ENCODE data around the gene PDIA5.

PDIA5 gene

GRCh38 chr3:123054109-123054778 is 12.6 kb upstream of the PDIA5 start:
- H3K4me1 Mint-ChIP-seq (ENCODE audit: low read depth): no peaks in the 10 kb centered on the region
- H3K9me3 Mint-ChIP-seq: no peaks in the 10 kb centered on the region
- DNase-seq: no peak
- no peak overlapping the region for H3K27ac Mint-ChIP-seq
- H3K27me3 Mint-ChIP-seq: no peaks in the 10 kb centered on the region
- H3K36me3 Mint-ChIP-seq (ENCODE audit: low read depth): no peaks in the 10 kb centered on the region
- H3K4me3 Mint-ChIP-seq: no peak overlapping the region

GRCh38 chr3:123054931-123055330 is 11.9 kb upstream of the PDIA5 start:
- DNase-seq: no peak
- no peaks in the 10 kb centered on the region for H3K36me3 Mint-ChIP-seq (ENCODE audit: low read depth)
- no peaks in the 10 kb centered on the region for H3K9me3 Mint-ChIP-seq
- no peaks in the 10 kb centered on the region for H3K4me1 Mint-ChIP-seq (ENCODE audit: low read depth)
- H3K27me3 Mint-ChIP-seq: no peaks in the 10 kb centered on the region
- H3K4me3 Mint-ChIP-seq: no peak overlapping the region
- H3K27ac Mint-ChIP-seq: no peak overlapping the region

GRCh38 chr3:123055352-123055751 is 11.5 kb upstream of the PDIA5 start:
- Mint-ChIP-seq H3K36me3 (ENCODE audit: low read depth) (no peaks in the 10 kb centered on the region), H3K27ac (no peak overlapping the region), H3K9me3 (no peaks in the 10 kb centered on the region), H3K27me3 (no peaks in the 10 kb centered on the region), H3K4me3 (no peak overlapping the region), H3K4me1 (ENCODE audit: low read depth) (no peaks in the 10 kb centered on the region)
- no peak for DNase-seq

- Mint-ChIP-seq H3K27me3 (no peaks in the 10 kb centered on the region), H3K9me3 (no peaks in the 10 kb centered on the region), H3K4me3 (no peak overlapping the region), H3K36me3 (ENCODE audit: low read depth) (no peaks in the 10 kb centered on the region), H3K27ac (no peak overlapping the region), H3K4me1 (ENCODE audit: low read depth) (no peaks in the 10 kb centered on the region)
- no peak for DNase-seq
Observed at GRCh38 chr3:123058505-123058904, 8.3 kb upstream of the PDIA5 start.

- DNase-seq: no peak
- no peak overlapping the region for H3K27ac Mint-ChIP-seq
- H3K27me3 Mint-ChIP-seq: no peaks in the 10 kb centered on the region
- peaks cover 7% of the 10 kb centered on the region for H3K4me1 Mint-ChIP-seq (ENCODE audit: low read depth)
- H3K9me3 Mint-ChIP-seq: no peaks in the 10 kb centered on the region
- no peak overlapping the region for H3K4me3 Mint-ChIP-seq
- H3K36me3 Mint-ChIP-seq (ENCODE audit: low read depth): no peaks in the 10 kb centered on the region
Observed at GRCh38 chr3:123060054-123060453, 6.8 kb upstream of the PDIA5 start.

- H3K36me3 Mint-ChIP-seq (ENCODE audit: low read depth): no peaks in the 10 kb centered on the region
- peaks cover 20% of the 10 kb centered on the region for H3K4me1 Mint-ChIP-seq (ENCODE audit: low read depth)
- no peak overlapping the region for H3K4me3 Mint-ChIP-seq
- DNase-seq: no peak
- no peak overlapping the region for H3K27ac Mint-ChIP-seq
- H3K27me3 Mint-ChIP-seq: no peaks in the 10 kb centered on the region
- no peaks in the 10 kb centered on the region for H3K9me3 Mint-ChIP-seq
Observed at GRCh38 chr3:123061856-123062255, 5.0 kb upstream of the PDIA5 start.

GRCh38 chr3:123063034-123063433 is 3.8 kb upstream of the PDIA5 start:
- Mint-ChIP-seq H3K27me3 (no peaks in the 10 kb centered on the region), H3K4me1 (ENCODE audit: low read depth) (peaks cover 24% of the 10 kb centered on the region), H3K4me3 (no peak overlapping the region), H3K27ac (no peak overlapping the region), H3K9me3 (no peaks in the 10 kb centered on the region), H3K36me3 (ENCODE audit: low read depth) (peaks cover 3% of the 10 kb centered on the region)
- no peak for DNase-seq

- peaks cover 36% of the 10 kb centered on the region for H3K4me1 Mint-ChIP-seq (ENCODE audit: low read depth)
- DNase-seq: no peak
- no peak overlapping the region for H3K27ac Mint-ChIP-seq
- H3K27me3 Mint-ChIP-seq: no peaks in the 10 kb centered on the region
- H3K9me3 Mint-ChIP-seq: no peaks in the 10 kb centered on the region
- H3K36me3 Mint-ChIP-seq (ENCODE audit: low read depth): peaks cover 10% of the 10 kb centered on the region
- no peak overlapping the region for H3K4me3 Mint-ChIP-seq
Observed at GRCh38 chr3:123064506-123064905, 2.3 kb upstream of the PDIA5 start.

- DNase-seq: no peak
- peaks cover 10% of the 10 kb centered on the region for H3K36me3 Mint-ChIP-seq (ENCODE audit: low read depth)
- no peaks in the 10 kb centered on the region for H3K9me3 Mint-ChIP-seq
- H3K4me1 Mint-ChIP-seq (ENCODE audit: low read depth): peaks cover 36% of the 10 kb centered on the region
- H3K4me3 Mint-ChIP-seq: no peak overlapping the region
- no peaks in the 10 kb centered on the region for H3K27me3 Mint-ChIP-seq
- H3K27ac Mint-ChIP-seq: no peak overlapping the region
Observed at GRCh38 chr3:123064914-123065313, 1.9 kb upstream of the PDIA5 start.

- Mint-ChIP-seq H3K4me3 (peak overlapping the region; percentile 89), H3K27ac (peak overlapping the region; percentile 84), H3K27me3 (no peaks in the 10 kb centered on the region), H3K9me3 (no peaks in the 10 kb centered on the region), H3K4me1 (ENCODE audit: low read depth) (peaks cover 40% of the 10 kb centered on the region), H3K36me3 (ENCODE audit: low read depth) (peaks cover 13% of the 10 kb centered on the region)
- DNase-seq: no peak
Observed at GRCh38 chr3:123066599-123066895, 278 bp upstream of the PDIA5 start.

- Mint-ChIP-seq H3K4me3 (peak overlapping the region; percentile 89), H3K9me3 (no peaks in the 10 kb centered on the region), H3K27ac (peak overlapping the region; percentile 76), H3K36me3 (ENCODE audit: low read depth) (peaks cover 15% of the 10 kb centered on the region), H3K4me1 (ENCODE audit: low read depth) (peaks cover 47% of the 10 kb centered on the region), H3K27me3 (no peaks in the 10 kb centered on the region)
- DNase-seq: no peak
Observed at GRCh38 chr3:123067689-123068600, 1.1 kb downstream of the PDIA5 start.

GRCh38 chr3:123068601-123069381 is 2.0 kb downstream of the PDIA5 start:
- DNase-seq: no peak
- H3K36me3 Mint-ChIP-seq (ENCODE audit: low read depth): peaks cover 17% of the 10 kb centered on the region
- peak overlapping the region; percentile 89 for H3K4me3 Mint-ChIP-seq
- H3K9me3 Mint-ChIP-seq: no peaks in the 10 kb centered on the region
- peaks cover 49% of the 10 kb centered on the region for H3K4me1 Mint-ChIP-seq (ENCODE audit: low read depth)
- H3K27me3 Mint-ChIP-seq: no peaks in the 10 kb centered on the region
- no peak overlapping the region for H3K27ac Mint-ChIP-seq

GRCh38 chr3:123070510-123070909 is 3.7 kb downstream of the PDIA5 start:
- no peak overlapping the region for H3K27ac Mint-ChIP-seq
- DNase-seq: no peak
- H3K4me1 Mint-ChIP-seq (ENCODE audit: low read depth): peaks cover 43% of the 10 kb centered on the region
- H3K9me3 Mint-ChIP-seq: no peaks in the 10 kb centered on the region
- no peaks in the 10 kb centered on the region for H3K27me3 Mint-ChIP-seq
- peaks cover 17% of the 10 kb centered on the region for H3K36me3 Mint-ChIP-seq (ENCODE audit: low read depth)
- H3K4me3 Mint-ChIP-seq: no peak overlapping the region

- no peak overlapping the region for H3K27ac Mint-ChIP-seq
- no peaks in the 10 kb centered on the region for H3K27me3 Mint-ChIP-seq
- peaks cover 17% of the 10 kb centered on the region for H3K36me3 Mint-ChIP-seq (ENCODE audit: low read depth)
- no peak overlapping the region for H3K4me3 Mint-ChIP-seq
- H3K4me1 Mint-ChIP-seq (ENCODE audit: low read depth): peaks cover 44% of the 10 kb centered on the region
- no peaks in the 10 kb centered on the region for H3K9me3 Mint-ChIP-seq
- DNase-seq: no peak
Observed at GRCh38 chr3:123071146-123071545, 4.3 kb downstream of the PDIA5 start.

GRCh38 chr3:123071581-123071980 is 4.8 kb downstream of the PDIA5 start:
- no peak overlapping the region for H3K27ac Mint-ChIP-seq
- H3K4me1 Mint-ChIP-seq (ENCODE audit: low read depth): peaks cover 43% of the 10 kb centered on the region
- H3K9me3 Mint-ChIP-seq: no peaks in the 10 kb centered on the region
- no peak for DNase-seq
- H3K27me3 Mint-ChIP-seq: no peaks in the 10 kb centered on the region
- no peak overlapping the region for H3K4me3 Mint-ChIP-seq
- H3K36me3 Mint-ChIP-seq (ENCODE audit: low read depth): peaks cover 17% of the 10 kb centered on the region

Data from activated T-cell treated with anti-CD3 and anti-CD28 coated beads, Interleukin-2, amount 50 U/mL, for 24 hours (primary cell).